RPMI8226 (cell line): ENCODE results near the gene UGT3A1.
"Not testable (repeated sequence)": the region's sequence is repeated elsewhere in the genome, so short reads cannot be mapped to it uniquely, and the experiment has no call there.

Source experiments
- DNase-seq: peaks from one replicate; pipeline ENCODE4 v3.0.0-alpha.2; 2015

The UGT3A1 gene

GRCh38 chr5:35990941-35991611 lies at the start of gene UGT3A1:
TSS of gene UGT3A1 (minus strand) at chr5:35991390. CDS start at chr5:35991240, 150 bp downstream.
- DNase-seq = no peak

- no peak for DNase-seq
Measured at GRCh38 chr5:36035696-36036095, 44.5 kb upstream of the UGT3A1 start.

GRCh38 chr5:36034536-36035134 lies 43.4 kb upstream of the UGT3A1 start:
- not testable (repeated sequence) for DNase-seq

- DNase-seq = no peak
Measured at GRCh38 chr5:36033486-36033885, 42.3 kb upstream of the UGT3A1 start.

- DNase-seq = no peak
Measured at GRCh38 chr5:36033047-36033446, 41.9 kb upstream of the UGT3A1 start.

- DNase-seq = no peak
Measured at GRCh38 chr5:36031223-36031622, 40.0 kb upstream of the UGT3A1 start.

GRCh38 chr5:36029914-36030313 lies 38.7 kb upstream of the UGT3A1 start:
- no peak for DNase-seq

- no peak for DNase-seq
Measured at GRCh38 chr5:36028816-36029465, 37.8 kb upstream of the UGT3A1 start.

- no peak for DNase-seq
Measured at GRCh38 chr5:36027711-36028110, 36.5 kb upstream of the UGT3A1 start.

GRCh38 chr5:36026706-36027465 lies 35.7 kb upstream of the UGT3A1 start:
- no peak for DNase-seq

GRCh38 chr5:36022246-36022645 lies 31.1 kb upstream of the UGT3A1 start:
- DNase-seq = not testable (repeated sequence)

- not testable (repeated sequence) for DNase-seq
Measured at GRCh38 chr5:36019584-36019983, 28.4 kb upstream of the UGT3A1 start.

GRCh38 chr5:36017622-36018021 lies 26.4 kb upstream of the UGT3A1 start:
- DNase-seq = no peak

GRCh38 chr5:36017004-36017403 lies 25.8 kb upstream of the UGT3A1 start:
- DNase-seq = no peak

- DNase-seq = no peak
Measured at GRCh38 chr5:36013182-36013581, 22.0 kb upstream of the UGT3A1 start.

GRCh38 chr5:36009698-36010097 lies 18.5 kb upstream of the UGT3A1 start:
- no peak for DNase-seq

GRCh38 chr5:36007366-36007765 lies 16.2 kb upstream of the UGT3A1 start:
- no peak for DNase-seq

- no peak for DNase-seq
Measured at GRCh38 chr5:36006163-36006562, 15.0 kb upstream of the UGT3A1 start.

- DNase-seq = no peak
Measured at GRCh38 chr5:36001032-36001431, 9.8 kb upstream of the UGT3A1 start.

GRCh38 chr5:35999547-35999946 lies 8.4 kb upstream of the UGT3A1 start:
- no peak for DNase-seq

GRCh38 chr5:35996076-35996475 lies 4.9 kb upstream of the UGT3A1 start:
- DNase-seq = no peak

GRCh38 chr5:35990520-35990919 lies 670 bp downstream of the UGT3A1 start:
- DNase-seq = no peak

GRCh38 chr5:35988529-35988928 lies 2.7 kb downstream of the UGT3A1 start:
- DNase-seq = no peak

GRCh38 chr5:35987776-35988175 lies 3.4 kb downstream of the UGT3A1 start:
- DNase-seq = no peak
